Panc1 (cell line): Measurements from ENCODE around the gene WAPL. TPM values are rescaled to one million over a fixed set of nuclear protein-coding genes. Genes with fewer than 3 reads are reported as not detected.

Source experiments
- ATAC-seq: fragments of 200-7000 bp; cut with Tn5 transposase; 2 replicates; pipeline ENCODE4 v1.9.1; 2020; ENCODE audit warnings: mild to moderate bottlenecking, moderate library complexity
- BruUV-seq: library from RNA; stranded (reverse); fragments of 400-500 nt; replicated peaks from 2 replicates; lab custom pipeline; 2021; lab: Mats Ljungman, UMichigan
- CTCF ChIA-PET: fragments of 300-600 bp; sonication (Branson Sonifier 250); formaldehyde crosslinking; loops from one replicate; lab custom pipeline; 2022; ENCODE audit warnings: antibody characterized with exemption; lab: Charles Lee
- POLR2A ChIA-PET: fragments of 300-600 bp; sonication (Branson Sonifier 250); formaldehyde crosslinking; loops from one replicate; lab custom pipeline; 2022; ENCODE audit warnings: antibody characterized with exemption; lab: Charles Lee
- DNase-seq: peaks from one replicate; pipeline ENCODE4 v3.0.0-alpha.2; 2010; ENCODE audit warnings: low read depth, low spot score
- H3K27ac ChIP-seq: 2 replicates; pipeline ENCODE4 v1.5.1; 2011; ENCODE audit warnings: mild to moderate bottlenecking, low read length, inconsistent platforms
- H3K27me3 ChIP-seq: fragments of 200-500 bp; sonication (Bioruptor generic); 2 replicates; pipeline ENCODE4 v1.6.0; 2014; ENCODE audit warnings: low read length, inconsistent platforms; ENCODE audit not compliant: control insufficient read depth, insufficient read depth
- H3K36me3 ChIP-seq: fragments of 200-500 bp; sonication (Bioruptor generic); 2 replicates; pipeline ENCODE4 v1.5.1; 2014; ENCODE audit warnings: inconsistent platforms, mild to moderate bottlenecking, low read length, moderate library complexity; ENCODE audit not compliant: control insufficient read depth, insufficient read depth
- H3K4me1 ChIP-seq: 2 replicates; pipeline ENCODE4 v1.5.1; 2011; ENCODE audit warnings: inconsistent platforms, mild to moderate bottlenecking, low read length, moderate library complexity; ENCODE audit not compliant: control insufficient read depth, insufficient read depth
- H3K4me3 ChIP-seq, 2 experiments: 2 replicates each; pipeline ENCODE4 v1.5.1; 2011 to 2012; ENCODE audit warnings: low read depth in 2 of 2, low read length in 2 of 2, mild to moderate bottlenecking in 2 of 2, inconsistent platforms in 1 of 2, moderate library complexity in 1 of 2
- H3K9me3 ChIP-seq: fragments of 200-500 bp; sonication (Bioruptor generic); 2 replicates; pipeline ENCODE4 v1.5.1; 2014; ENCODE audit warnings: low read depth, mild to moderate bottlenecking, inconsistent platforms, low read length, moderate library complexity; ENCODE audit not compliant: control insufficient read depth, insufficient read depth
- POLR2AphosphoS5 ChIP-seq: IDR thresholded peaks from 2 replicates; pipeline ENCODE4 v1.6.1; 2012; ENCODE audit warnings: mild to moderate bottlenecking, low read depth, low read length, moderate library complexity
- SIN3A ChIP-seq: IDR thresholded peaks from 2 replicates; pipeline ENCODE4 v1.6.1; 2012; ENCODE audit warnings: low read depth, mild to moderate bottlenecking, low read length, moderate library complexity, borderline replicate concordance; ENCODE audit not compliant: insufficient read depth
- TCF7L2 ChIP-seq: IDR thresholded peaks from 2 replicates; pipeline ENCODE4 v1.6.1; 2011; ENCODE audit warnings: mild to moderate bottlenecking, low read depth, low read length, inconsistent platforms
- in situ Hi-C: cut with HindIII; loops from 2 replicates; pipeline ENCODE4 v1.10.0; 2016; ENCODE audit warnings: low sequenced_read_pairs, low pct_unique_long_range_greater_than_20kb
- intact Hi-C: fragments of 100-400 bp; cut with micrococcal nuclease; formaldehyde crosslinking; loops from one replicate; pipeline ENCODE4 v1.10.0; 2022; ENCODE audit not compliant: unreplicated experiment
- total RNA-seq: library from RNA; stranded (reverse); gene quantifications from one replicate; pipeline ENCODE4 v1.2.1, GENCODE V29; 2021; ENCODE audit not compliant: unreplicated experiment
- TF ChIP-seq, protein P1 (sequence below): fragments of 450-650 bp; IDR thresholded peaks from 2 replicates; pipeline ENCODE4 v1.5.1; 2017; ENCODE audit warnings: mild to moderate bottlenecking
- TF ChIP-seq, protein P2 (sequence below), 2 experiments: IDR thresholded peaks; 2 replicates each; pipeline ENCODE4 v1.6.1; 2011 to 2012; ENCODE audit warnings: low read depth in 2 of 2, control low read depth in 1 of 2, low read length in 1 of 2, mild to moderate bottlenecking in 1 of 2, moderate library complexity in 1 of 2; ENCODE audit not compliant: insufficient read depth in 1 of 2

Gene WAPL
- total RNA-seq, 1 experiment from 2014 or later = 56.2 TPM

GRCh38 chr10:86497621-86498020 lies 24.0 kb downstream of the WAPL start:
- CTCF ChIA-PET = no interaction called here
- Histone ChIP-seq H3K36me3 (peaks cover 44% of the 10 kb centered on the region), H3K4me1 (no peaks in the 10 kb centered on the region), H3K4me3 (no peak overlapping the region), H3K9me3 (no peaks in the 10 kb centered on the region), H3K27ac (no peak overlapping the region), H3K27me3 (no peaks in the 10 kb centered on the region)
- ATAC-seq (no peak), DNase-seq (no peak)
- no peak for TF ChIP-seq SIN3A
- no peak for TF ChIP-seq TCF7L2
- TF ChIP-seq POLR2AphosphoS5 = no peak
- TF ChIP-seq, protein P1, sequence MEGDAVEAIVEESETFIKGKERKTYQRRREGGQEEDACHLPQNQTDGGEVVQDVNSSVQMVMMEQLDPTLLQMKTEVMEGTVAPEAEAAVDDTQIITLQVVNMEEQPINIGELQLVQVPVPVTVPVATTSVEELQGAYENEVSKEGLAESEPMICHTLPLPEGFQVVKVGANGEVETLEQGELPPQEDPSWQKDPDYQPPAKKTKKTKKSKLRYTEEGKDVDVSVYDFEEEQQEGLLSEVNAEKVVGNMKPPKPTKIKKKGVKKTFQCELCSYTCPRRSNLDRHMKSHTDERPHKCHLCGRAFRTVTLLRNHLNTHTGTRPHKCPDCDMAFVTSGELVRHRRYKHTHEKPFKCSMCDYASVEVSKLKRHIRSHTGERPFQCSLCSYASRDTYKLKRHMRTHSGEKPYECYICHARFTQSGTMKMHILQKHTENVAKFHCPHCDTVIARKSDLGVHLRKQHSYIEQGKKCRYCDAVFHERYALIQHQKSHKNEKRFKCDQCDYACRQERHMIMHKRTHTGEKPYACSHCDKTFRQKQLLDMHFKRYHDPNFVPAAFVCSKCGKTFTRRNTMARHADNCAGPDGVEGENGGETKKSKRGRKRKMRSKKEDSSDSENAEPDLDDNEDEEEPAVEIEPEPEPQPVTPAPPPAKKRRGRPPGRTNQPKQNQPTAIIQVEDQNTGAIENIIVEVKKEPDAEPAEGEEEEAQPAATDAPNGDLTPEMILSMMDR = no peak
- TF ChIP-seq, protein P2, sequence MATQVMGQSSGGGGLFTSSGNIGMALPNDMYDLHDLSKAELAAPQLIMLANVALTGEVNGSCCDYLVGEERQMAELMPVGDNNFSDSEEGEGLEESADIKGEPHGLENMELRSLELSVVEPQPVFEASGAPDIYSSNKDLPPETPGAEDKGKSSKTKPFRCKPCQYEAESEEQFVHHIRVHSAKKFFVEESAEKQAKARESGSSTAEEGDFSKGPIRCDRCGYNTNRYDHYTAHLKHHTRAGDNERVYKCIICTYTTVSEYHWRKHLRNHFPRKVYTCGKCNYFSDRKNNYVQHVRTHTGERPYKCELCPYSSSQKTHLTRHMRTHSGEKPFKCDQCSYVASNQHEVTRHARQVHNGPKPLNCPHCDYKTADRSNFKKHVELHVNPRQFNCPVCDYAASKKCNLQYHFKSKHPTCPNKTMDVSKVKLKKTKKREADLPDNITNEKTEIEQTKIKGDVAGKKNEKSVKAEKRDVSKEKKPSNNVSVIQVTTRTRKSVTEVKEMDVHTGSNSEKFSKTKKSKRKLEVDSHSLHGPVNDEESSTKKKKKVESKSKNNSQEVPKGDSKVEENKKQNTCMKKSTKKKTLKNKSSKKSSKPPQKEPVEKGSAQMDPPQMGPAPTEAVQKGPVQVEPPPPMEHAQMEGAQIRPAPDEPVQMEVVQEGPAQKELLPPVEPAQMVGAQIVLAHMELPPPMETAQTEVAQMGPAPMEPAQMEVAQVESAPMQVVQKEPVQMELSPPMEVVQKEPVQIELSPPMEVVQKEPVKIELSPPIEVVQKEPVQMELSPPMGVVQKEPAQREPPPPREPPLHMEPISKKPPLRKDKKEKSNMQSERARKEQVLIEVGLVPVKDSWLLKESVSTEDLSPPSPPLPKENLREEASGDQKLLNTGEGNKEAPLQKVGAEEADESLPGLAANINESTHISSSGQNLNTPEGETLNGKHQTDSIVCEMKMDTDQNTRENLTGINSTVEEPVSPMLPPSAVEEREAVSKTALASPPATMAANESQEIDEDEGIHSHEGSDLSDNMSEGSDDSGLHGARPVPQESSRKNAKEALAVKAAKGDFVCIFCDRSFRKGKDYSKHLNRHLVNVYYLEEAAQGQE (IDR thresholded peaks at IDR 0.05; ENCODE audit: insufficient read depth in 1 of 2, low read depth in 2 of 2, low read length in 1 of 2) = no peak
- BruUV-seq = no TSS peak
- POLR2A ChIA-PET = interaction anchor here (0.9 kb wide), 1 partner anchor 34 kb away, joined by 3 read pairs; no protein-coding TSS in a partner anchor
- in situ Hi-C loops (no loop called here), intact Hi-C loops (no loop called here)

GRCh38 chr10:86489960-86490612 lies 31.5 kb downstream of the WAPL start:
- CTCF ChIA-PET = no interaction called here

More at GRCh38 chr10:86489960-86490612, 31.5 kb downstream of the WAPL start:
- POLR2A ChIA-PET = interaction anchor here (0.6 kb wide), 2 partner anchors 21 to 90 kb away, joined by 3 to 8 read pairs; no protein-coding TSS in a partner anchor
- Histone ChIP-seq H3K4me1 (no peaks in the 10 kb centered on the region), H3K36me3 (peaks cover 5% of the 10 kb centered on the region), H3K9me3 (no peaks in the 10 kb centered on the region), H3K27me3 (no peaks in the 10 kb centered on the region), H3K4me3 (no peak overlapping the region), H3K27ac (no peak overlapping the region)
- no peak for ATAC-seq
- BruUV-seq = no TSS peak
- in situ Hi-C loops = no loop called here
- DNase-seq = no peak
- intact Hi-C loops = no loop called here
- TF ChIP-seq, protein P1 = no peak
- TF ChIP-seq TCF7L2 (no peak), POLR2AphosphoS5 (no peak), SIN3A (no peak)
- TF ChIP-seq, protein P2 (IDR thresholded peaks at IDR 0.05; ENCODE audit: insufficient read depth in 1 of 2, low read depth in 2 of 2, low read length in 1 of 2) = no peak
